D341Med (cell line): ENCODE measurements around the gene KCNC1.

Experiments used
- DNase-seq: peaks from one replicate; pipeline ENCODE4 v3.0.0; 2012; ENCODE audit warnings: low spot score

Gene KCNC1

GRCh38 chr11:17738151-17738973, 3.8 kb downstream of the KCNC1 start:
- DNase-seq = no peak

DNA sequence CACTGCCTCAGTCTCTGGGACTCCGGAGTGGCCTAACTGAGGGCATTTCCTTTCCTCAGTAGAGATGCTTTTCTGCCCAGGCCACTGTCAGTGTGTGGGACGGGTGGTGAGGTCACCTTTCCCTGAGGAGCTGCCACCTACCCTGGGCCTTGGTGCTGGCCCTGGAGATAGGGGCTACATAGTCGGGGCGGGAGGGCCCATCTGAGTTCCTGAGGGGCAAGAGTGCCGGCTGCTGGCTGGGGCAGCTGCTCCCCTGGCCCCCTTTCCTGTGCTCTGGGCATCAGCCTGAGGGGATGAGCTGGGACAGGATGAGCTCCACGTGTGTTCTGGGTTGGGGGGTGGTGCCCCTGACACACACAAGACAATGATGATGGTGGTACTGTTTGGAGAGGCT, 5.4 kb downstream of the KCNC1 start:
- no peak for DNase-seq

DNA sequence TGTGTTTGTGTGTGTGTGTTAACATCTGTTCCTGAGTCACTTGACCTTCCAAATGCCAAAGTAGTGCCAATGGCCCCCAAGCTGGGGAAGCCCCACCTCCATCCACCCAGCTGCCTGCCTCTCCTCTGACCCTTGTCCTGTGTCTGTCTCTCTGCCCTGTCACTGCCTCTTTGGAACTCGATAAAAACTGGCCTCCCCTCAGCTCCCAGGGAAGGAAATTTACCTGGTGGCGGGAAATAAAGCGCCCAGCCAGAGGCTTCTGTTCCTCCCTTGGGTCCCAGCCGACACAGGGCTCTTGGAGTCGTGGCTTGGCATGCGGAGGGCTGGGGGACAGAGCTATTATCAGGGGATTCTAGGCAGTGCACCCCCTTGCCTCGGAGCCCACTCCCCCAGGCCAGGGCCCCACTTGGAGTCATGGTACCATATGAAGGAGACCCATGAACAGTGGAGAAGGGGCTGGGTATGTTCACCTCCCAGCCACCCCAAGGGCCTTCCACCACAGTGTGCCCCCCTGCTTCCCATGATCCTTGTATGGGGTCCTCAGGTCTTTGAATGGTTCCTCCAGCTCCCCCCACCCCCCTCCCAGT, 6.2 kb downstream of the KCNC1 start:
- no peak for DNase-seq

- DNase-seq = no peak
Measured at GRCh38 chr11:17741487-17741886, 6.9 kb downstream of the KCNC1 start.

GRCh38 chr11:17742019-17742418, 7.4 kb downstream of the KCNC1 start:
- DNase-seq = no peak

GRCh38 chr11:17743026-17743807, 8.6 kb downstream of the KCNC1 start:
- no peak for DNase-seq

- DNase-seq = no peak
Measured at GRCh38 chr11:17743808-17744119, 9.2 kb downstream of the KCNC1 start.

DNA sequence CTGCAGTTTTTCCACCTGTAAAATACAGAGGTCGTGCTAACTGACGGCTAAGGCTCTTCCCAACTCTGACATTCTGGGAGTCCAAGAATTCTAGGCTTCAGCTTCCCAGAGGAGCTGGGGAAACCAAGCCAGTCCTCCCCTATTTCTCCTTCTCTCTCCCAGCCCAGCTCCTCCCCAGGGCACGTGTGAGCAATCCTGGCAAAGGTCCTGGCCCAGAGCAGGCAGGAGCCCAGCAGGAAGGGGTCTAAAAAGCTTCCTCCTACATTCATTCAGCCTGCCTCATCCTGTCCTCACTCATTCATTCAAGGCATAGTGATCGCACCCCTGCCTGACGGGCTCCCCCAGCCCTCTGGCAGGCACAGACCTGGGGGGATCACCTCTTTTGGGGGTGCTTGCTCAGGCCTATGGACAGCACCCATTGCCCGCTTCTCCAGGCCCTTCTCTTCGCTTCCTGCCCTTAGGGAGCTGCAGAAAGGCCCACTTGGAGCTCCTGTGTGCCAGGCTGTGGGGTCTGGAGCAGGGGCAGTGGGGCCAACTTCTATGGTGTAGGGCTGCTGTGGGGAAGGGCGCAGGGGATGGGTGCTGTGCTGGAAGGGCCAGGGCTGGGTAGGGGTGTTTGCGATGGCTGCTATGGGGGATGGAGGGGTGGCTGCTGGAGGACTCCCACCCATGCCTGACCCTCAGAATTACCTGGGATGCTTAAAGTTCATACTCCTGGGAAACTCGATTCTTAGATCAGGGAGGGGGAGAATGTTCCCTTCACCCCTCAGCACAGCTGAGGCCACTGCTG, 9.8 kb downstream of the KCNC1 start:
- DNase-seq = no peak

DNA sequence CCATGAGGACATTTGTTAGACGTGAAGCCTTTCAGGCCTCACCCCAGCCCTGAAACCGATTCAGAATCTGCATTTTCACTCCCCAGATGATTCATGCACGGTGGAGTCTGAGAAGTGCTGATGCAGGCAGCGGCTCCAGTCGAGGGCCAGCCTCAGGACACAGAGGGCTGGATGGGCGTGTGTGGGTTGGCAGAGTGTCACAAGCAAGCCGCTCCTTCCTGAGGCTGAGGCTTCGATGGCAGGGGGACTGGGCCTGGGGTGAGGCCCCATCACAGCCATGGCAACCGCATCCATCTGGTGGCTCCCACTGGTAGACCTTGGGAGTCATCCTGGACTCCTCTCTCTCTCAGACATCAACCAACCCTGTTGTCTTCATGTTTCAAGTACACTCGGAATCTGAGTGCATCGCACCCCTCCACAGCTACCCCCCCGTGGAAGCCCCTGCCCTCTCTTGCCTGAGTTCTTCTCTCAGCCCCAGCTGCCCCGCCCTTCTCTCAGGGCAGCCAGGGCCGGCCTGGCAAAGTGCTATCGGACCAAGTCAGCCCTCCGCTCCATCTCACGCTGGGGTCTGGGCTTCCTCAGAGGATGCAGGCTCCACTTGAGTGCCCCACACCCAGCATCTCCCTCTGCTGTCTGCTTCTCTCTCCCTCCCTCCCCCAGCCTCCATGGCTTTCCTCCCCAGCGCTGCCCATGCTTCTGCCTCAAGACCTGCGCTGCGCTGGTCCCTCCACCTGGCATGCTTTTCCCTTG, 10.6 kb downstream of the KCNC1 start:
- no peak for DNase-seq

GRCh38 chr11:17746096-17746495, 11.5 kb downstream of the KCNC1 start:
- no peak for DNase-seq

- no peak for DNase-seq
Measured at GRCh38 chr11:17747131-17747955, 12.8 kb downstream of the KCNC1 start.

- no peak for DNase-seq
Measured at GRCh38 chr11:17748044-17748443, 13.5 kb downstream of the KCNC1 start.

GRCh38 chr11:17748761-17749721, 14.5 kb downstream of the KCNC1 start:
- no peak for DNase-seq

- no peak for DNase-seq
Measured at GRCh38 chr11:17750013-17750800, 15.6 kb downstream of the KCNC1 start.

- no peak for DNase-seq
Measured at GRCh38 chr11:17750801-17751165, 16.2 kb downstream of the KCNC1 start.

- DNase-seq = no peak
Measured at GRCh38 chr11:17751558-17751957, 17.0 kb downstream of the KCNC1 start.

GRCh38 chr11:17752144-17752543, 17.6 kb downstream of the KCNC1 start:
- DNase-seq = no peak

- no peak for DNase-seq
Measured at GRCh38 chr11:17753153-17753552, 18.6 kb downstream of the KCNC1 start.

- no peak for DNase-seq
Measured at GRCh38 chr11:17753641-17754040, 19.1 kb downstream of the KCNC1 start.
